Ascending aorta (tissue), 2 donors: Measurements from ENCODE around the gene TEKT5. TPM values are rescaled to one million over a fixed set of nuclear protein-coding genes. Genes with fewer than 3 reads are reported as not detected.
"Not testable (repeated sequence)": the region's sequence is repeated elsewhere in the genome, so short reads cannot be mapped to it uniquely, and the experiment has no call there.

ENCODE experiments used
- DNase-seq, 2 donors: peaks; one replicate each; pipeline ENCODE4 v3.0.0-alpha.2; 2019; ENCODE audit warnings: low spot score in 2 of 2
- H3K27ac ChIP-seq, 2 donors: fragments of 200-600 bp; sonication (generic); one replicate each; pipeline ENCODE4 v1.5.1; 2016 to 2017; ENCODE audit warnings: mild to moderate bottlenecking in 1 of 2
- H3K27me3 ChIP-seq: fragments of 200-600 bp; sonication (generic); one replicate; pipeline ENCODE4 v1.5.1; 2017
- H3K36me3 ChIP-seq, 2 donors: fragments of 200-600 bp; sonication (generic); one replicate each; pipeline ENCODE4 v1.5.1; 2016
- H3K4me1 ChIP-seq, 2 donors: fragments of 200-600 bp; sonication (generic); one replicate each; pipeline ENCODE4 v1.5.1; 2016 to 2017; ENCODE audit warnings: mild to moderate bottlenecking in 1 of 2
- H3K4me3 ChIP-seq, 2 donors: fragments of 200-600 bp; sonication (generic); one replicate each; pipeline ENCODE4 v1.5.1; 2016 to 2017; ENCODE audit warnings: mild to moderate bottlenecking in 1 of 2
- H3K9me3 ChIP-seq, 2 donors: fragments of 200-600 bp; sonication (generic); one replicate each; pipeline ENCODE4 v1.5.1; 2016
- intact Hi-C: fragments of 100-400 bp; cut with DNase I; formaldehyde crosslinking; loops from one replicate; pipeline ENCODE4 v1.15.1; 2023
- total RNA-seq: library from RNA; depleted of rRNA; stranded (reverse); fragments of >200 nt; gene quantifications from one replicate; pipeline ENCODE4 v1.1.0, GENCODE V29; 2016
- TF ChIP-seq, protein P1 (sequence below), 3 experiments: fragments of 200-600 bp in 2 of 3; fragments of 450-650 bp in 1 of 3; sonication (generic) in 2 of 3; IDR thresholded peaks; one replicate each; pipeline ENCODE4 v1.5.1; 2016 to 2019; ENCODE audit warnings: antibody characterized with exemption in 3 of 3, mild to moderate bottlenecking in 1 of 3, moderate library complexity in 1 of 3

TEKT5 gene
- total RNA-seq, result not detected

DNA sequence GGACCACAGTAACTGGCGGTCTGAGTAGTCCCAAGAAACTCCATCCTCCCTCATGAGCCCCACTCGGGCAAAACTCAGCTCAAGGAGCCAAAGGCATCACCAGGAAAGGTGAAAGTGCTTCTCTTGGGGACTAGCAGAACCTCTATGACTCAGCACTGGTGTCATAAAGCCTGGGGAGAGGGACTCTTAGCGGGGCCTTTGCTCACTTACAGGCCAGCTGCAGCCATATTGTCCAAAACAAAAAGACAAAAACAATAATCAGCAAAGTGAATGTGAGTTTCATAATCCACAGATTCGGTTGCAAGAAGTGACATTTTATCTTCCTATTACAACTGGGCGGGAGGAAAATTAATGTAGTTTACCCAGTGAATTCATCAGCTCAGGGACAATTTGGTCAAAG lies at the start of gene TEKT5:
Gene TEKT5, minus strand, starts transcription at position 101 of the 400 bp plus-strand sequence. Its CDS starts 57 bp downstream, at position 44.
- H3K36me3 ChIP-seq, result no peaks in the 10 kb centered on the region
- no peak for DNase-seq
- intact Hi-C loops, result no loop called here
- no peaks in the 10 kb centered on the region for H3K27me3 ChIP-seq
- H3K4me1 ChIP-seq, result no peaks in the 10 kb centered on the region
- no peak within 1 kb of the TSS for H3K4me3 ChIP-seq
- H3K27ac ChIP-seq, result no peak within 1 kb of the TSS
- no peaks in the 10 kb centered on the region for H3K9me3 ChIP-seq
- TF ChIP-seq, protein P1, sequence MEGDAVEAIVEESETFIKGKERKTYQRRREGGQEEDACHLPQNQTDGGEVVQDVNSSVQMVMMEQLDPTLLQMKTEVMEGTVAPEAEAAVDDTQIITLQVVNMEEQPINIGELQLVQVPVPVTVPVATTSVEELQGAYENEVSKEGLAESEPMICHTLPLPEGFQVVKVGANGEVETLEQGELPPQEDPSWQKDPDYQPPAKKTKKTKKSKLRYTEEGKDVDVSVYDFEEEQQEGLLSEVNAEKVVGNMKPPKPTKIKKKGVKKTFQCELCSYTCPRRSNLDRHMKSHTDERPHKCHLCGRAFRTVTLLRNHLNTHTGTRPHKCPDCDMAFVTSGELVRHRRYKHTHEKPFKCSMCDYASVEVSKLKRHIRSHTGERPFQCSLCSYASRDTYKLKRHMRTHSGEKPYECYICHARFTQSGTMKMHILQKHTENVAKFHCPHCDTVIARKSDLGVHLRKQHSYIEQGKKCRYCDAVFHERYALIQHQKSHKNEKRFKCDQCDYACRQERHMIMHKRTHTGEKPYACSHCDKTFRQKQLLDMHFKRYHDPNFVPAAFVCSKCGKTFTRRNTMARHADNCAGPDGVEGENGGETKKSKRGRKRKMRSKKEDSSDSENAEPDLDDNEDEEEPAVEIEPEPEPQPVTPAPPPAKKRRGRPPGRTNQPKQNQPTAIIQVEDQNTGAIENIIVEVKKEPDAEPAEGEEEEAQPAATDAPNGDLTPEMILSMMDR (IDR thresholded peaks at IDR 0.05), result no peak

- TF ChIP-seq, protein P1 (IDR thresholded peaks at IDR 0.05), result no peak
- H3K9me3 ChIP-seq, result no peaks in the 10 kb centered on the region
- H3K27ac ChIP-seq, result peak within 1 kb of the TSS; percentile 95
- peaks cover 12 to 24% of the 10 kb centered on the region in 2 donors for H3K4me1 ChIP-seq
- peaks cover 16 to 17% of the 10 kb centered on the region in 2 donors for H3K36me3 ChIP-seq
- H3K4me3 ChIP-seq, result peak within 1 kb of the TSS; percentile 66 to 71
- intact Hi-C loops, result loop anchor here (1.0 to 10.0 kb wide), 7 partner anchors 13 to 1651 kb away; partner anchors contain the start of genes DEXI, HAPSTR1 and RMI2
- H3K27me3 ChIP-seq, result no peaks in the 10 kb centered on the region
- DNase-seq, result peak; percentile 99 to 100
Measured at GRCh38 chr16:10743610-10744369, 49.1 kb upstream of the TEKT5 start, which contains the start of gene NUBP1. Gene NUBP1 (plus strand): TSS chr16:10743842. CDS start chr16:10743864, 22 bp downstream.

GRCh38 chr16:10743227-10743609 lies 48.5 kb upstream of the TEKT5 start:
- intact Hi-C loops, result loop anchor here (2.0 to 10.0 kb wide), 3 partner anchors 184 to 1651 kb away; partner anchors contain the start of genes HAPSTR1 and RMI2
- H3K27me3 ChIP-seq, result no peaks in the 10 kb centered on the region
- TF ChIP-seq, protein P1 (IDR thresholded peaks at IDR 0.05), result no peak
- peaks cover 17 to 29% of the 10 kb centered on the region in 2 donors for H3K4me1 ChIP-seq
- peak overlapping the region; percentile 95 for H3K27ac ChIP-seq
- H3K36me3 ChIP-seq, result peaks cover 10 to 11% of the 10 kb centered on the region in 2 donors
- H3K4me3 ChIP-seq, result peak overlapping the region; percentile 66 to 71
- peak in 1 of 2 donors; percentile 15 for DNase-seq
- H3K9me3 ChIP-seq, result no peaks in the 10 kb centered on the region

GRCh38 chr16:10741844-10742243 lies 47.1 kb upstream of the TEKT5 start:
- peak in 1 of 2 donors; percentile 79 for DNase-seq
- no peaks in the 10 kb centered on the region for H3K9me3 ChIP-seq
- H3K27ac ChIP-seq, result peak overlapping the region; percentile 95
- TF ChIP-seq, protein P1 (IDR thresholded peaks at IDR 0.05), result no peak
- H3K4me1 ChIP-seq, result peaks cover 22 to 39% of the 10 kb centered on the region in 2 donors
- H3K4me3 ChIP-seq, result no peak overlapping the region
- no peaks in the 10 kb centered on the region for H3K36me3 ChIP-seq
- no peaks in the 10 kb centered on the region for H3K27me3 ChIP-seq
- intact Hi-C loops, result loop anchor here (2.0 to 10.0 kb wide), 3 partner anchors 183 to 1650 kb away; partner anchors contain the start of genes HAPSTR1 and RMI2

DNA sequence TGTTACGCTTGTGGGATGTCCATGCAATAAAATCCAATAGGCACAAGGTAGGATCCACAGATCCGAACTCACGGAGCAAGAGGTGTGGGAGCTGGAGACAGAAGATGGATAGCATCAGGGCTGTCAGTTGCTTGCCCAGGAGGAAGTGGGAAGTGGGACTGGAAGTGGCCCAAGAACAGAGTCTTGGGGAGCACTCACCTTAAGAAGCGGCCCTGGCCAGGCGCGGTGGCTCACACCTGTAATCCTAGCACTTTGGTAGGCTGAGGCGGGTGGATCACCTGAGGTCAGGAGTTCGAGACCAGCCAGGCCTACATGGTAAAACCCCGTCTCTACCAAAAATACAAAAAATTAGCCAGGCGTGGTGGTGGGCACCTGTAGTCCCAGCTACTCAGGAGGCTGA lies 46.5 kb upstream of the TEKT5 start:
- Histone ChIP-seq H3K4me1 (peaks cover 22 to 39% of the 10 kb centered on the region in 2 donors), H3K27ac (peak overlapping the region; percentile 95)
- not testable (repeated sequence) for H3K9me3 ChIP-seq, H3K4me3 ChIP-seq, H3K36me3 ChIP-seq, H3K27me3 ChIP-seq
- intact Hi-C loops, result loop anchor here (5.0 to 10.0 kb wide), 2 partner anchors 604 to 1649 kb away; partner anchors contain the start of genes HAPSTR1 and RMI2
- peak in 1 of 2 donors; percentile 60 for DNase-seq

- intact Hi-C loops, result loop anchor here (5.0 to 10.0 kb wide), 2 partner anchors 604 to 1649 kb away; partner anchors contain the start of genes HAPSTR1 and RMI2
- peaks cover 22 to 39% of the 10 kb centered on the region in 2 donors for H3K4me1 ChIP-seq
- no peaks in the 10 kb centered on the region for H3K9me3 ChIP-seq
Measured at GRCh38 chr16:10740845-10741208, 46.1 kb upstream of the TEKT5 start.

More at GRCh38 chr16:10740845-10741208, 46.1 kb upstream of the TEKT5 start:
- no peaks in the 10 kb centered on the region for H3K27me3 ChIP-seq
- H3K4me3 ChIP-seq, result no peak overlapping the region
- no peaks in the 10 kb centered on the region for H3K36me3 ChIP-seq
- TF ChIP-seq, protein P1 (IDR thresholded peaks at IDR 0.05), result no peak
- no peak for DNase-seq
- peak overlapping the region; percentile 87 to 95 for H3K27ac ChIP-seq
